ENCODE results near the gene DGKI. TPM values are rescaled to one million over a fixed set of nuclear protein-coding genes. Genes with fewer than 3 reads are reported as not detected.

Gene DGKI
- total and polyA plus RNA-seq, 2 of the 13 experiments (the other 11 are each of a cell fraction or from before 2014, with no cell fraction given) = 0.09 to 0.17 TPM

DNA sequence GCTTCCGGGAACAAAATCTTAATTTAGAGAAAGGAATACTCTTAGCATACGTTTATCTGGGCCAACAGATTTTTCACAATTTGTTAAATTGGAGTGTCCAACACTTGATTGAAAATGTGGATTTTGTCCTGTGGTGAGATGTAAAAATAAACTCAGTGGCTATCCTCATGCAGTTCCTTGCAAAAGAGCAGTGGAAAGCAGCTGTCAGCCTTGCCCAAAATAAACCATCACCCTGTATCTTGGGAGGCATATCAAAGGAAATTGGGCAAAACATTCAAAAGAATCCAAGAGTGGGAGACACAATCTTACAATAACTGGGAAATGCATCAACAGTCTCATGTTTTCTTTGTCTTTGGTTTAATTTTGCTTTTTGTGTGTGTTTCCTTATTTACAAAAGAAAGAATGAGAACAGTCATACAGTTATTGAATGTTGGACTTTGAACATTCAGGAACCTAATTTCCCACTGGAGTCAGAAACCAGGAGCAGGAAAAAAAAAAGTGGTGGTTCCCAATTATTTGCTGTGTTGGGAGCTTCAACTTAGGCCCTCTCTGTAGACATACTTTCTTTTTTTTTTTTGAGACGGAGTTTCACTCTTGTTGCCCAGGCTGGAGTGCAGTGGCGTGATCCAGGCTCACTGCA, 44.4 kb upstream of the DGKI start (continued):
- TF ChIP-seq FOXP1 (IDR thresholded peaks at IDR 0.05) = no peak
- TF ChIP-seq FOXP1 (CRISPR knock-in tag; IDR thresholded peaks at IDR 0.05) = peak; percentile 62; the same call in 1 of the 2 replicates
- TF ChIP-seq ZNF556 (CRISPR knock-in tag; IDR thresholded peaks at IDR 0.05; ENCODE audit: borderline replicate concordance) = no peak
- TF ChIP-seq PTBP1 (IDR thresholded peaks at IDR 0.05; ENCODE audit: low read depth, low read length, poor library complexity, severe bottlenecking) = no peak
- TF ChIP-seq FOXO4 (CRISPR knock-in tag; conservative IDR thresholded peaks at IDR 0.05) = no peak
- peak; percentile 31; the same call in 1 of the 2 replicates for TF ChIP-seq POGZ (CRISPR knock-in tag; IDR thresholded peaks at IDR 0.05)
- TF ChIP-seq IRX3 (CRISPR knock-in tag; IDR thresholded peaks at IDR 0.05; ENCODE audit: borderline replicate concordance, low read depth) = no peak
- TF ChIP-seq FOXA3 (CRISPR knock-in tag; IDR thresholded peaks at IDR 0.05) = peak; percentile 82
- no peak for TF ChIP-seq MED8 (CRISPR knock-in tag; IDR thresholded peaks at IDR 0.05; ENCODE audit: insufficient replicate concordance)
- no peak for TF ChIP-seq SOX13 (IDR thresholded peaks at IDR 0.05)
- peak in 1 of 2 experiments; percentile 85; a peak in 2 of 4 replicates for TF ChIP-seq SOX13 (CRISPR knock-in tag; conservative IDR thresholded peaks at IDR 0.05 in 1 of 2, IDR thresholded peaks at IDR 0.05 in 1 of 2)
- no peak for TF ChIP-seq ZC3H13 (CRISPR knock-in tag; IDR thresholded peaks at IDR 0.05)
- TF ChIP-seq MIXL1 (CRISPR knock-in tag; IDR thresholded peaks at IDR 0.05) = peak; percentile 13; the same call in 1 of the 2 replicates
- TF ChIP-seq RXRB (CRISPR knock-in tag; IDR thresholded peaks at IDR 0.05; ENCODE audit: borderline replicate concordance) = 0 out of 2 replicates have a peak, but pooled peaks have one; percentile 24
- TF ChIP-seq CBX1 (IDR thresholded peaks at IDR 0.05; ENCODE audit: low read depth) = no peak
- no peak for TF ChIP-seq NAIF1 (CRISPR knock-in tag; IDR thresholded peaks at IDR 0.05; ENCODE audit: borderline replicate concordance)
- no peak for TF ChIP-seq ZNF460 (CRISPR knock-in tag; IDR thresholded peaks at IDR 0.05; ENCODE audit: borderline replicate concordance)
- peak; percentile 59 for TF ChIP-seq ZGPAT (CRISPR knock-in tag; IDR thresholded peaks at IDR 0.05)
- TF ChIP-seq HNF4G (IDR thresholded peaks at IDR 0.05; ENCODE audit: borderline replicate concordance, low read depth, low read length) = peak; percentile 7; the same call in 1 of the 2 replicates
- TF ChIP-seq HNF4G (CRISPR knock-in tag; IDR thresholded peaks at IDR 0.05; ENCODE audit: borderline replicate concordance, low read depth) = no peak
